ENCODE measurements around the gene SETD5. TPM values are rescaled to one million over a fixed set of nuclear protein-coding genes. Genes with fewer than 3 reads are reported as not detected.

Gene SETD5, protein sequence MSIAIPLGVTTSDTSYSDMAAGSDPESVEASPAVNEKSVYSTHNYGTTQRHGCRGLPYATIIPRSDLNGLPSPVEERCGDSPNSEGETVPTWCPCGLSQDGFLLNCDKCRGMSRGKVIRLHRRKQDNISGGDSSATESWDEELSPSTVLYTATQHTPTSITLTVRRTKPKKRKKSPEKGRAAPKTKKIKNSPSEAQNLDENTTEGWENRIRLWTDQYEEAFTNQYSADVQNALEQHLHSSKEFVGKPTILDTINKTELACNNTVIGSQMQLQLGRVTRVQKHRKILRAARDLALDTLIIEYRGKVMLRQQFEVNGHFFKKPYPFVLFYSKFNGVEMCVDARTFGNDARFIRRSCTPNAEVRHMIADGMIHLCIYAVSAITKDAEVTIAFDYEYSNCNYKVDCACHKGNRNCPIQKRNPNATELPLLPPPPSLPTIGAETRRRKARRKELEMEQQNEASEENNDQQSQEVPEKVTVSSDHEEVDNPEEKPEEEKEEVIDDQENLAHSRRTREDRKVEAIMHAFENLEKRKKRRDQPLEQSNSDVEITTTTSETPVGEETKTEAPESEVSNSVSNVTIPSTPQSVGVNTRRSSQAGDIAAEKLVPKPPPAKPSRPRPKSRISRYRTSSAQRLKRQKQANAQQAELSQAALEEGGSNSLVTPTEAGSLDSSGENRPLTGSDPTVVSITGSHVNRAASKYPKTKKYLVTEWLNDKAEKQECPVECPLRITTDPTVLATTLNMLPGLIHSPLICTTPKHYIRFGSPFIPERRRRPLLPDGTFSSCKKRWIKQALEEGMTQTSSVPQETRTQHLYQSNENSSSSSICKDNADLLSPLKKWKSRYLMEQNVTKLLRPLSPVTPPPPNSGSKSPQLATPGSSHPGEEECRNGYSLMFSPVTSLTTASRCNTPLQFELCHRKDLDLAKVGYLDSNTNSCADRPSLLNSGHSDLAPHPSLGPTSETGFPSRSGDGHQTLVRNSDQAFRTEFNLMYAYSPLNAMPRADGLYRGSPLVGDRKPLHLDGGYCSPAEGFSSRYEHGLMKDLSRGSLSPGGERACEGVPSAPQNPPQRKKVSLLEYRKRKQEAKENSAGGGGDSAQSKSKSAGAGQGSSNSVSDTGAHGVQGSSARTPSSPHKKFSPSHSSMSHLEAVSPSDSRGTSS (N-terminal part only)
- total RNA-seq = 100 to 1,000 TPM; 118 to 128 TPM

DNA sequence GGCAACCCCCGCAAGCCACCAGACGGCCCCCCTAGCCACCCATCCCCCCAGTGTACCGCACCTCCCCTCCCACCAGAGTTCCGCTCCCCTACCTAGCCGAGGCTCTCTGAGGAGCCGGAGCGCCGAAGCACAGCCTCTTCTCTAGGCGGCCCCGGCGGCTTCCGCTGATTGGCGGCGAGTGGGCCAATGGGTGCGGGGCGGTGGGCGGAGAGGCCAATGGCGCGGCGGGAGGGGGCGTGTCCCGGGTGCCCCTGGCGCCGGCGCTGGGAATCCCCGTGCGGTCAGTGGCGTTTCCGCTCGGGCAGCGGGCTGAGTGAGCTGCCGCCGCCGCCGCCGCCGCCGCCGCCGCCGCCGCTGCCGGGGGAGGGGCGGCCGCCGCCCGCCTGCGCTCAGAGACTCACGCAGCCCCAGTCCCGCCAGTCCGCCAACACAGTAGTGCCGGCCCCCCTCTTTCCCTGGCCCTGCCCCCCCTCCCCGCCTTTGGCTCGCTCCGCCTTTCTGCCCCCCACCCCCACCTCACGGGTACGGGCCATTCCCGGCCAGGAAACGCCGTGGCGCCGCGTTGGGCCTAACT, at the start of gene SETD5:
Gene SETD5, plus strand, starts transcription at position 284 of the 574 bp plus-strand sequence. CDS start 31,324 bp downstream, outside the sequence.
- Mint-ChIP-seq H3K9me3 (no peaks in the 10 kb centered on the region), H3K36me3 (ENCODE audit: low read depth) (peaks cover 55% of the 10 kb centered on the region), H3K27me3 (no peaks in the 10 kb centered on the region), H3K4me1 (ENCODE audit: low read depth) (peaks cover 61% of the 10 kb centered on the region), H3K27ac (peak within 1 kb of the TSS; percentile 99), H3K4me3 (peak within 1 kb of the TSS; percentile 92)
- POLR2A ChIA-PET = interaction anchor here (0.7 to 7.6 kb wide), 12 partner anchors 9 to 431 kb away, joined by 3 to 83 read pairs (median 5); partner anchors contain the start of genes BRPF1 and THUMPD3
- CTCF ChIA-PET = interaction anchor here (3.0 kb wide), 1 partner anchor 23 kb away, joined by 8 read pairs; no protein-coding TSS in a partner anchor
- DNase-seq (peak; percentile 99), ATAC-seq (peak; percentile 66)
- TF ChIP-seq, protein P1, sequence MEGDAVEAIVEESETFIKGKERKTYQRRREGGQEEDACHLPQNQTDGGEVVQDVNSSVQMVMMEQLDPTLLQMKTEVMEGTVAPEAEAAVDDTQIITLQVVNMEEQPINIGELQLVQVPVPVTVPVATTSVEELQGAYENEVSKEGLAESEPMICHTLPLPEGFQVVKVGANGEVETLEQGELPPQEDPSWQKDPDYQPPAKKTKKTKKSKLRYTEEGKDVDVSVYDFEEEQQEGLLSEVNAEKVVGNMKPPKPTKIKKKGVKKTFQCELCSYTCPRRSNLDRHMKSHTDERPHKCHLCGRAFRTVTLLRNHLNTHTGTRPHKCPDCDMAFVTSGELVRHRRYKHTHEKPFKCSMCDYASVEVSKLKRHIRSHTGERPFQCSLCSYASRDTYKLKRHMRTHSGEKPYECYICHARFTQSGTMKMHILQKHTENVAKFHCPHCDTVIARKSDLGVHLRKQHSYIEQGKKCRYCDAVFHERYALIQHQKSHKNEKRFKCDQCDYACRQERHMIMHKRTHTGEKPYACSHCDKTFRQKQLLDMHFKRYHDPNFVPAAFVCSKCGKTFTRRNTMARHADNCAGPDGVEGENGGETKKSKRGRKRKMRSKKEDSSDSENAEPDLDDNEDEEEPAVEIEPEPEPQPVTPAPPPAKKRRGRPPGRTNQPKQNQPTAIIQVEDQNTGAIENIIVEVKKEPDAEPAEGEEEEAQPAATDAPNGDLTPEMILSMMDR (IDR thresholded peaks at IDR 0.05) = no peak
- intact Hi-C loops (cut with micrococcal nuclease) = no loop called here

DNA sequence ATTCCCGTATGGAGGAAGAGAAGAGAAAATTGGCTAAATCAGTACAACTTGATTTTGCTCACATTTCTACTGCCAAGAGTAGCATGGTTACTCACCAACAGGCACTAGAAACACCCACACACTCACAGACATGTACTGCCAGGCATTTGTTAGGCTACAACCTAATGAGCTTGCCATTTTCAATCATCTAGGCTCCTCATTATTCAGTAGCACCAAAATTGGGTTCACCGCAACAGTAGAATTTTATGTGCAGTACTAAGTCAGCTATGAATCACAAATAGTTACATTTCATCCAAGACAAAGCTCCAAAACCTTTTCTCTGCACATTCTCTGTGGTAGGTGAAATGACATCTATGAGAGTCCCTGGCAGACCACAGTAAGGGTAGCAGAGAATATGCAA, 49.5 kb upstream of the SETD5 start:
- Mint-ChIP-seq H3K36me3 (ENCODE audit: low read depth) (no peaks in the 10 kb centered on the region), H3K4me1 (ENCODE audit: low read depth) (no peaks in the 10 kb centered on the region), H3K27ac (no peak overlapping the region), H3K9me3 (no peaks in the 10 kb centered on the region), H3K4me3 (no peak overlapping the region), H3K27me3 (no peaks in the 10 kb centered on the region)
- TF ChIP-seq, protein P1 (IDR thresholded peaks at IDR 0.05) = no peak
- intact Hi-C loops (cut with micrococcal nuclease) = no loop called here
- POLR2A ChIA-PET = no interaction called here
- DNase-seq (no peak), ATAC-seq (peak; percentile 20)
- CTCF ChIA-PET = interaction anchor here (1.0 to 1.6 kb wide), 2 partner anchors 44 to 379 kb away, joined by 3 to 4 read pairs; no protein-coding TSS in a partner anchor

DNA sequence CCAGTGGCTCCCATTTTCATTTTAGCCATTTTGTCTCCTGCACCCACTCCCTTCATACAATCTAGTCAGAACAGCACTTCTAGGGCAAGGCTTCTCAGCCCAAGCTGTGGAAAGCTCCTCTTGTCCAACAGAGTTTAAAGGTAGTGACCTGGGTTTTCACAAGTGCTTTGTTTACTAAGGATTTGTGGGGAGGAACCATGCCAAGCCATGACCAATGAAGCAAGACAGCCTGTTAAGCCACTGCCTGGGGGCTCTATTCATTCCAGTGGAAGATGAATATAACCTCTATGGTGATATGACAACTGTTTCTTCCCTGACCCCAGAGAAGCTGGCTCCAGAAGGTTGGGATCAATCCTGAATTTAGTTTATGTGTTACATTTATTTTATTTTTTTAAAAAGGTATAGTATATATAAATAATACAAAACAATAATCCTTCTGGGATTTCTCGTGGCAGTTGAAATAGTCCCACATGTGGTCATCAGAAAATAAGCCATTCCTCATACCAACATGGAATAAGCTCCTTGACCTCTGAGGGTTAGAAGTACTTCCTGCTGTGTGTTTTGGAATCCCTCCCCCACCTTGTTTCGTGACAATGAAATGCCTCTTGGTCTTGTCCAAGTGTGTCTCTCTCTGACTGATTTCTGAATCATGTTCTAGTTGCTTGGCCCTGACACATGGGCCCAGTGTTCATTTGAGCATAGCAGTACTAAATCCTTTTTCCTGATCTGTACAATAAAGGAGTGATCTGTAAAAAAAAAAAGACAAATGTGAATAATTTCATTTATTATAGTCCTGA, 47.9 kb upstream of the SETD5 start:
- TF ChIP-seq, protein P1 (IDR thresholded peaks at IDR 0.05) = no peak
- Mint-ChIP-seq H3K9me3 (no peaks in the 10 kb centered on the region), H3K4me1 (ENCODE audit: low read depth) (peaks cover 7% of the 10 kb centered on the region), H3K27ac (no peak overlapping the region), H3K27me3 (no peaks in the 10 kb centered on the region), H3K4me3 (no peak overlapping the region), H3K36me3 (ENCODE audit: low read depth) (no peaks in the 10 kb centered on the region)
- ATAC-seq (no peak), DNase-seq (no peak)
- ChIA-PET POLR2A (no interaction called here), CTCF (no interaction called here)
- intact Hi-C loops (cut with micrococcal nuclease) = loop anchor here (10.0 kb wide), 1 partner anchor 75 kb away; no protein-coding TSS in a partner anchor

DNA sequence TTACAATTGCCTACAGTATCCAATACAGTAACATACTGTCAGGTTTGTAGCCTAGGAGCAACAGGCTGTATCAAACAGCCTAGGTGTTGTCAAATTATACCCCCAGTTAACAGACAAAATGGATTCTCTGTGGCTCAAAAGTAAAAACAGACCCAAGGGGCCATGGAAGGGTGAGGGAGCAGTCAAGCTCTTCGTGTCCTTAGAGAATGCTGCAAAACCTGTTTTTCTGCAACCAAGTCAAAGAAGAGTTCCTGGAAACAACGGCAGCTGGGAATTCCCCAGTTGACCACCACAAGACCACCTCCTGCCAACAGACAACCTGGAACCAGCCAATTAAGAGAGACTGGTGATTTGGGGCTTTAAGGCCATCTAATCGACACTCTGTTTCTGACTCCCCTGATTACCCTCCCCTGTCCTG, 45.7 kb upstream of the SETD5 start:
- ATAC-seq (no peak), DNase-seq (no peak)
- H3K27me3 Mint-ChIP-seq = no peaks in the 10 kb centered on the region
- TF ChIP-seq, protein P1 (IDR thresholded peaks at IDR 0.05) = no peak
- no peaks in the 10 kb centered on the region for H3K9me3 Mint-ChIP-seq
- intact Hi-C loops (cut with micrococcal nuclease) = loop anchor here (10.0 kb wide), 1 partner anchor 73 kb away; no protein-coding TSS in a partner anchor
- peaks cover 14% of the 10 kb centered on the region for H3K4me1 Mint-ChIP-seq (ENCODE audit: low read depth)
- CTCF ChIA-PET = interaction anchor here (1.8 to 2.7 kb wide), 3 partner anchors 9 to 19 kb away, joined by 7 to 10 read pairs (median 9); no protein-coding TSS in a partner anchor
- no peak overlapping the region for H3K4me3 Mint-ChIP-seq
- POLR2A ChIA-PET = no interaction called here
- no peak overlapping the region for H3K27ac Mint-ChIP-seq
- no peaks in the 10 kb centered on the region for H3K36me3 Mint-ChIP-seq (ENCODE audit: low read depth)
